T47D (cell line): ENCODE data around the gene CDH2.

ENCODE experiments used
- DNase-seq, 2 experiments: peaks; one replicate each; pipeline versions ENCODE4 v3.0.0 to v3.0.0-alpha.2; 2011 to 2012; ENCODE audit warnings: low read depth in 1 of 2, low spot score in 1 of 2
- JUND ChIP-seq: IDR thresholded peaks from 2 replicates; pipeline ENCODE4 v1.6.1; 2012; ENCODE audit warnings: low read depth
- in situ Hi-C: cut with HindIII; loops from 2 replicates; pipeline ENCODE4 v1.10.0; 2016; ENCODE audit warnings: low sequenced_read_pairs, low pct_unique_long_range_greater_than_20kb

CDH2 gene

GRCh38 chr18:28176948-28177827 lies at the start of gene CDH2:
Gene CDH2 (minus strand): TSS chr18:28177130. CDS start chr18:28177022, 108 bp downstream.
- peak; percentile 10 to 59 for DNase-seq
- in situ Hi-C loops: no loop called here
- TF ChIP-seq JUND: no peak

GRCh38 chr18:28212060-28212459 lies 35.1 kb upstream of the CDH2 start:
- no peak for DNase-seq
- in situ Hi-C loops: no loop called here
- TF ChIP-seq JUND: no peak

- TF ChIP-seq JUND: no peak
- DNase-seq: no peak
- in situ Hi-C loops: no loop called here
Observed at GRCh38 chr18:28208712-28209265, 31.9 kb upstream of the CDH2 start.

- no peak for DNase-seq
- in situ Hi-C loops: no loop called here
- no peak for TF ChIP-seq JUND
Observed at GRCh38 chr18:28208268-28208667, 31.3 kb upstream of the CDH2 start.

DNA sequence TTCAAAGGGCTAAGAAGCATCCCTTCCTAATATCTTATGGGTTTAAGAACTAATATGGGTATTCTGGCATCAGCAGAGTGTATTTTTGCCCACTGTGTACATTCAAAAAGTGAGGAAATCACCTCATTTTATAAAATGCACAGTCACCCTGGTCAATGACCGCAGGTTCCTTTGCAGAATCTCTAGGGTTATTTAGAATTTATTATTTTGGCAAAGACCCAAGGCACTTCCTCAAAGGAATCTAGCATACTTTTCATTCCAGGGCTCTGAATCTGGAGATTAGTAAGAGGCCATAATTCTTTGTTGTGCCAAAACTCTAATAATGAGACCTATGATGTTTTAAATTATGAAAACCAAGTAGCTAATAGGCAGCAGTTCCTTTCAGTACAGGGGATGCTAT lies 27.2 kb upstream of the CDH2 start:
- in situ Hi-C loops: no loop called here
- TF ChIP-seq JUND: no peak
- DNase-seq: no peak

DNA sequence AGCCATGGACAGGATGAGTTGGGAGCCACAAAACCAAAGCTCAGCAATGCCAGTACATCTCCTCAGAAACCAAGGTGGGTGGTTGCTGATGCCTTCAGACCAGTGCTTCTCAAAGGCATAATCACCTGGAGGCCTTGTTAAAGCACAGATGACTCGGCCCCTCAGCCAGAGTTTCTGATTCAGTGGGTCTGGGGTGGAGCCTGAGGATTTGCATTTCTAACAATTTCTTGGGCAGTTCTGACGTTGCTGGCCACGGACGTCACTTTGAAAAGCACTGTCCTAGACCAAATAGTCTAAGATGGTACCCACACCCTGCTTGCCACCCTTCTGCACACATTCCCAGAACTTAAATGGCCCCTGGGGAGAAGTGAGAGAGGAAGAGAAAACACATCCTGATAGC lies 24.1 kb upstream of the CDH2 start:
- in situ Hi-C loops: no loop called here

GRCh38 chr18:28198620-28199019 lies 21.7 kb upstream of the CDH2 start:
- in situ Hi-C loops: no loop called here
- no peak for DNase-seq
- TF ChIP-seq JUND: no peak

More for the DNA sequence above, 24.1 kb upstream of the CDH2 start:
- no peak for DNase-seq
- TF ChIP-seq JUND: no peak

- DNase-seq: no peak
- TF ChIP-seq JUND: no peak
- in situ Hi-C loops: no loop called here
Observed at GRCh38 chr18:28193177-28193778, 16.3 kb upstream of the CDH2 start.

GRCh38 chr18:28189400-28190239 lies 12.7 kb upstream of the CDH2 start:
- in situ Hi-C loops: no loop called here
- DNase-seq: peak in 1 of 2 experiments; percentile 36
- no peak for TF ChIP-seq JUND

GRCh38 chr18:28185121-28185520 lies 8.2 kb upstream of the CDH2 start:
- in situ Hi-C loops: no loop called here

DNA sequence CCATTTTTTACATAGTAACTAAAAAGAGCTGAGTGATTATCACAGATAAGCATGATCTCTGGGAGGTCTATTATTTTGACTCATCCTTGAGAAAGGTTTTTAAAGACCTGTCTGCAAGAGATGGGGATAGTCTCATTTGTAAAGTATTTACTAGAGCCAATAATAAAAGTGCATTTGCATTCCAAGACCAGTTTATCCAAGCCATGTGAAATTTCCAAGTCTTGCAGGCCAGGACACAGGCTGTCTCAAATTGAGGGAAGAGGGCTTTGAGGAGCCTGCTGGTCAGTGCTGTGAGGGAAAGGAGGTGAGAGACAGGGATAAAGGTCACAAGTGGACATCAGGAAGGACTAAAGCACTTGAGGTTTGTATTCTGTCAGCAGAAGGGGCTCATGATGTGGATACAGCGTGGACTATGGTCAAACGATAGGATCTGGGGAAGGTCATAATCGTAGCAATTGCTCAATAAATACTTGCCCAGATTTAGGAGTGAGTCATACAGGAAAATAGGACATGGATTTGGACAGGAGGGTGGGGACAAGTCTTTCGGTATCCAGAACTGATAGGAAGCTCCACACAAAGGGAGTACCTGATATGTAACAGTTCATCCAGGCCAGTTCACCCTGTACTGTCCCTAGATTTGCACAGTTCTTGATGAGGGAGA lies 6.6 kb upstream of the CDH2 start:
- in situ Hi-C loops: no loop called here
- DNase-seq: no peak

More at GRCh38 chr18:28185121-28185520, 8.2 kb upstream of the CDH2 start:
- DNase-seq: no peak
- TF ChIP-seq JUND: no peak

DNA sequence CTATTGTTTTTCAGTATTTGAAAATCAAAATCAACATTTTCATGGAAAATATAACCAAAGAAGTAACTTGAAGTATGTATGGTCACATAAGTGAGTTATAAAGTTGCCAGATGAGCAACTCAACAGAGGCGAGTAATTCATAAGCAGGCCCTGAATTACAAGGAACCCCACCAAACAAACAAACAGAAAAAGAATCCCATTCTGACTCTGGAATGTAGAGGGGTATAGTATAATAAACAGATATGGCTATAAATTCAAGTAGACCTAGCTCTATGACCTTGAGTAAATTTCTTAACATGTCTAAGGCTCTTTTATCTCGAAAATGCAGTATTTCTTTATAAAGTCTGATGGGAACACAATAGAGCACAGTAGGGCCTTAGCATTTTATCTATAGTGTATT lies 4.7 kb upstream of the CDH2 start:
- no peak for TF ChIP-seq JUND
- no peak for DNase-seq
- in situ Hi-C loops: no loop called here

More for the DNA sequence above, 6.6 kb upstream of the CDH2 start:
- TF ChIP-seq JUND: no peak
